WTC11 (cell line): Measurements from ENCODE around the gene RAET1G. TPM values are rescaled to one million over a fixed set of nuclear protein-coding genes. Genes with fewer than 3 reads are reported as not detected.
"Not testable (repeated sequence)": the region's sequence is repeated elsewhere in the genome, so short reads cannot be mapped to it uniquely, and the experiment has no call there.

Experiments
- ATAC-seq: fragments of 200-7000 bp; cut with Tn5 transposase; 2 replicates; pipeline ENCODE4 v1.10.0; 2021; ENCODE audit warnings: mild to moderate bottlenecking, moderate library complexity
- CTCF ChIA-PET: fragments of 300-600 bp; sonication (Branson Sonifier 250); formaldehyde crosslinking; loops from one replicate; lab custom pipeline; 2021; ENCODE audit warnings: antibody characterized with exemption; lab: Charles Lee
- POLR2A ChIA-PET: fragments of 350-600 bp; sonication (Branson Sonifier 250); formaldehyde crosslinking; loops from one replicate; lab custom pipeline; 2021; ENCODE audit warnings: antibody characterized with exemption; lab: Charles Lee
- DNase-seq: peaks from one replicate; pipeline ENCODE4 v3.0.0; 2021; ENCODE audit warnings: low spot score
- H3K27ac Mint-ChIP-seq: 2 replicates; pipeline ENCODE4 v1.8.0; 2021; ENCODE audit warnings: mixed read lengths
- H3K27me3 Mint-ChIP-seq: 2 replicates; pipeline ENCODE4 v1.8.0; 2021; ENCODE audit warnings: low read depth, mild to moderate bottlenecking, moderate library complexity, mixed read lengths
- H3K36me3 Mint-ChIP-seq: 2 replicates; pipeline ENCODE4 v1.8.0; 2021; ENCODE audit warnings: mixed read lengths
- H3K4me1 Mint-ChIP-seq: 2 replicates; pipeline ENCODE4 v1.8.0; 2022; ENCODE audit warnings: mixed read lengths
- H3K4me3 Mint-ChIP-seq: 2 replicates; pipeline ENCODE4 v1.8.0; 2021; ENCODE audit warnings: mild to moderate bottlenecking, moderate library complexity, mixed read lengths
- H3K9me3 Mint-ChIP-seq: 2 replicates; pipeline ENCODE4 v1.8.0; 2021; ENCODE audit warnings: mixed read lengths
- AR ChIP-seq: fragments of 250-450 bp; sonication (Bioruptor Pico); IDR thresholded peaks from 2 replicates; pipeline ENCODE4 v1.9.0; 2021; ENCODE audit warnings: mild to moderate bottlenecking
- ARID4B ChIP-seq: sonication (generic); formaldehyde crosslinking; IDR thresholded peaks from 2 replicates; pipeline ENCODE4 v1.8.0; 2023; ENCODE audit warnings: missing genetic modification reagents, mild to moderate bottlenecking, borderline replicate concordance
- E2F1 ChIP-seq: sonication (generic); formaldehyde crosslinking; IDR thresholded peaks from 2 replicates; pipeline ENCODE4 v1.8.0; 2022; ENCODE audit warnings: mild to moderate bottlenecking, missing genetic modification reagents
- ETV6 ChIP-seq: sonication (generic); formaldehyde crosslinking; IDR thresholded peaks from 2 replicates; pipeline ENCODE4 v1.8.1; 2022; ENCODE audit warnings: mild to moderate bottlenecking, missing genetic modification reagents
- GABPB1 ChIP-seq: sonication (generic); formaldehyde crosslinking; IDR thresholded peaks from 2 replicates; pipeline ENCODE4 v1.8.1; 2023; ENCODE audit warnings: mild to moderate bottlenecking, missing genetic modification reagents
- NFATC4 ChIP-seq: fragments of 250-450 bp; sonication (Bioruptor Pico); IDR thresholded peaks from 2 replicates; pipeline ENCODE4 v1.9.0; 2021; ENCODE audit warnings: mild to moderate bottlenecking
- NR3C1 ChIP-seq: sonication (generic); formaldehyde crosslinking; conservative IDR thresholded peaks from 2 replicates; pipeline ENCODE4 v1.8.1; 2023; ENCODE audit warnings: low read depth, mild to moderate bottlenecking, missing genetic modification reagents
- PREB ChIP-seq: sonication (generic); formaldehyde crosslinking; IDR thresholded peaks from 2 replicates; pipeline ENCODE4 v1.8.1; 2022; ENCODE audit warnings: mild to moderate bottlenecking, missing genetic modification reagents, moderate library complexity, borderline replicate concordance
- SOX15 ChIP-seq: fragments of 250-450 bp; sonication (Bioruptor Pico); IDR thresholded peaks from 2 replicates; pipeline ENCODE4 v1.9.0; 2021; ENCODE audit warnings: mild to moderate bottlenecking
- ZNF232 ChIP-seq: sonication (generic); formaldehyde crosslinking; IDR thresholded peaks from 2 replicates; pipeline ENCODE4 v1.8.0; 2022; ENCODE audit warnings: mild to moderate bottlenecking, missing genetic modification reagents
- ZNF416 ChIP-seq: fragments of 250-450 bp; sonication (Bioruptor Pico); IDR thresholded peaks from 2 replicates; pipeline ENCODE4 v1.9.0; 2021; ENCODE audit warnings: mild to moderate bottlenecking, inconsistent platforms
- total RNA-seq: library from RNA; stranded (reverse); gene quantifications from 3 replicates; pipeline ENCODE4 v1.2.3, GENCODE V29; 2021

The RAET1G gene
- total RNA-seq, 1 experiment from 2014 or later, result not detected

GRCh38 chr6:149910721-149911151, 12.2 kb downstream of the RAET1G start (continued):
- TF ChIP-seq ARID4B (CRISPR knock-in tag), result no peak

- peaks cover 43% of the 10 kb centered on the region for H3K9me3 Mint-ChIP-seq
- POLR2A ChIA-PET, result no interaction called here
- H3K4me3 Mint-ChIP-seq, result no peak overlapping the region
- H3K36me3 Mint-ChIP-seq, result peaks cover 16% of the 10 kb centered on the region
- DNase-seq, result no peak
- H3K4me1 Mint-ChIP-seq, result no peaks in the 10 kb centered on the region
- ATAC-seq, result no peak
- CTCF ChIA-PET, result no interaction called here
- peaks cover 43% of the 10 kb centered on the region for H3K27me3 Mint-ChIP-seq
- TF ChIP-seq NFATC4 (CRISPR knock-in tag) (no peak), AR (no peak), GABPB1 (CRISPR knock-in tag) (no peak), ZNF232 (CRISPR knock-in tag) (no peak), ZNF416 (CRISPR knock-in tag) (no peak), SOX15 (CRISPR knock-in tag) (no peak), E2F1 (CRISPR knock-in tag) (no peak), ETV6 (CRISPR knock-in tag) (no peak), PREB (no peak)
- no peak overlapping the region for H3K27ac Mint-ChIP-seq
Measured at GRCh38 chr6:149909701-149910470, 13.0 kb downstream of the RAET1G start.

- H3K4me1 Mint-ChIP-seq, H3K27ac Mint-ChIP-seq, H3K4me3 Mint-ChIP-seq, DNase-seq, POLR2A ChIA-PET, ATAC-seq: not testable (repeated sequence)
- Mint-ChIP-seq H3K9me3 (peaks cover 43% of the 10 kb centered on the region), H3K27me3 (peaks cover 34% of the 10 kb centered on the region), H3K36me3 (peaks cover 16% of the 10 kb centered on the region)
- CTCF ChIA-PET, result interaction anchor here (0.6 kb wide), 1 partner anchor 76 kb away, joined by 3 read pairs; no protein-coding TSS in a partner anchor
Measured at GRCh38 chr6:149908480-149908879, 14.4 kb downstream of the RAET1G start.

- Mint-ChIP-seq H3K27me3 (peaks cover 25% of the 10 kb centered on the region), H3K4me3 (no peak overlapping the region), H3K9me3 (peaks cover 43% of the 10 kb centered on the region), H3K36me3 (peaks cover 16% of the 10 kb centered on the region), H3K27ac (no peak overlapping the region), H3K4me1 (no peaks in the 10 kb centered on the region)
- ChIA-PET CTCF (no interaction called here), POLR2A (no interaction called here)
- DNase-seq (no peak), ATAC-seq (no peak)
- no peak for TF ChIP-seq NR3C1 (CRISPR knock-in tag)
- TF ChIP-seq ARID4B (CRISPR knock-in tag), result no peak
Measured at GRCh38 chr6:149907317-149907716, 15.6 kb downstream of the RAET1G start.
